ENCODE results near the gene KANSL1L. TPM values are rescaled to one million over a fixed set of nuclear protein-coding genes. Genes with fewer than 3 reads are reported as not detected.

Gene KANSL1L, protein sequence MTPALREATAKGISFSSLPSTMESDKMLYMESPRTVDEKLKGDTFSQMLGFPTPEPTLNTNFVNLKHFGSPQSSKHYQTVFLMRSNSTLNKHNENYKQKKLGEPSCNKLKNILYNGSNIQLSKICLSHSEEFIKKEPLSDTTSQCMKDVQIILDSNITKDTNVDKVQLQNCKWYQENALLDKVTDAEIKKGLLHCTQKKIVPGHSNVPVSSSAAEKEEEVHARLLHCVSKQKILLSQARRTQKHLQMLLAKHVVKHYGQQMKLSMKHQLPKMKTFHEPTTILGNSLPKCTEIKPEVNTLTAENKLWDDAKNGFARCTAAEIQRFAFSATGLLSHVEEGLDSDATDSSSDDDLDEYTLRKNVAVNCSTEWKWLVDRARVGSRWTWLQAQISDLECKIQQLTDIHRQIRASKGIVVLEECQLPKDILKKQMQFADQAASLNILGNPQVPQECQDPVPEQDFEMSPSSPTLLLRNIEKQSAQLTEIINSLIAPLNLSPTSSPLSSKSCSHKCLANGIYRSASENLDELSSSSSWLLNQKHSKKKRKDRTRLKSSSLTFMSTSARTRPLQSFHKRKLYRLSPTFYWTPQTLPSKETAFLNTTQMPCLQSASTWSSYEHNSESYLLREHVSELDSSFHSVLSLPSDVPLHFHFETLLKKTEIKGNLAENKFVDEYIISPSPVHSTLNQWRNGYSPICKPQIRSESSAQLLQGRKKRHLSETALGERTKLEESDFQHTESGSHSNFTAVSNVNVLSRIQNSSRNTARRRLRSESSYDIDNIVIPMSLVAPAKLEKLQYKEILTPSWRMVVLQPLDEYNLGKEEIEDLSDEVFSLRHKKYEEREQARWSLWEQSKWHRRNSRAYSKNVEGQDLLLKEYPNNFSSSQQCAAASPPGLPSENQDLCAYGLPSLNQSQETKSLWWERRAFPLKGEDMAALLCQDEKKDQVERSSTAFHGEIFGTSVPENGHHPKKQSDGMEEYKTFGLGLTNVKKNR
- total RNA-seq, result 10 to 100 TPM; 25.1 to 41.5 (median 30.0) TPM

DNA sequence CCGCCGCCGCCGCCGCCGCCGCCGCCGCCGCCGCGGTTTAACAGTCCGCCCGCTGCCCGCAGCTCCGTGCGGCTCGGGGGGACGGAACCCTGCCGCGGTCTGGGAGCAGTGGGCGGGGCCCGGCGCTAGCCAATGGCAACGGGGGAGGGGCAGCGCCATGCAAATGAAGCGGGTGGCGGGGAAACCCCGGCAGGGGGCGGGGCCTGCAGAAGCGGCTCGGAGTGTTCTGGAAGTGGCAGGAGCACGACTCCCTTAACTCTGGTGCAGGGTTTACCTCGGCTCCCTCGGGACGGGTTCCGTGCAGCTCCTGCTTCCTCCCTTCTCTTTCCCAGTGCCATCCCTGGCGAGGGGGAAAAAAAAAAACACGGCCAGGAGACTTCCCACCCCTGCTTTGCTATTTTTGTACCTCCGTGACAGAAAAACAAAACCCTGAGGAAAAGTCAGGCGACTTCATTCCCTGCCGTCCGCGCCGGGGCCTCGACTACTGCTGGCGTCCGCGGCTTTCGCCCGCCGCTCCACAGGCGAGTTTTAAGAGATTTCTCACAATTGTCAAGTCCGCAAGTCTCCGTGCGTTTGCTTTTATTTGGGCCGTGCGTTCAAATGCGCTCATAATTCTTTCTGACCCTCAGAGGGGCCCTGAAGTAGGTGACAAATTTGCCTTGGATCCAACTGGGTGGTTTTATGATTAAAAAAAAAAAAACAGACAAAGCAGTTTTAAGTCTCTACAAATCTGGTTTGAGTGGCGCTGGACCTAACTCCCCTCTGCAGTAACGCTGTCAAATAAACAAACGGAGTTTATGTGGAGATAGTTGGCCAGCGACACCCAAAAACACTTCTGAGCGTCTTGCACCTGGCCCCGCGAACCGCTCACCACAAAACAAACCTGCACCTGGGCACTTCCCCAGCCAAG lies at the start of gene KANSL1L:
Gene KANSL1L (minus strand): TSS at position 101 of the 910 bp plus-strand sequence. CDS start 16,827 bp downstream, outside the sequence.
- Histone ChIP-seq H3K4me1 (peaks cover 27 to 39% (median 36%) of the 10 kb centered on the region in 4 donors), H3K27me3 (no peaks in the 10 kb centered on the region), H3K4me3 (peak within 1 kb of the TSS; percentile 87 to 98 (median 94)), H3K27ac (replicated peaks in 1 of 4) (peak within 1 kb of the TSS; percentile 99 to 100 (median 100)), H3K36me3 (no peaks in the 10 kb centered on the region), H3K9me3 (no peaks in the 10 kb centered on the region)
- WGBS, result under 1% methylated on average over 50 of the region's 67 CpGs
- TF ChIP-seq POLR2A (IDR thresholded peaks at IDR 0.05; ENCODE audit: low read depth), result peak; percentile 45
- TF ChIP-seq EP300 (IDR thresholded peaks at IDR 0.05), result no peak
- peak; percentile 93 to 96 for TF ChIP-seq POLR2AphosphoS5 (IDR thresholded peaks at IDR 0.05)
- intact Hi-C loops (cut with DNase I), result no loop called here
- DNase-seq (ENCODE audit: extremely low spot score), result peak; percentile 99

DNA sequence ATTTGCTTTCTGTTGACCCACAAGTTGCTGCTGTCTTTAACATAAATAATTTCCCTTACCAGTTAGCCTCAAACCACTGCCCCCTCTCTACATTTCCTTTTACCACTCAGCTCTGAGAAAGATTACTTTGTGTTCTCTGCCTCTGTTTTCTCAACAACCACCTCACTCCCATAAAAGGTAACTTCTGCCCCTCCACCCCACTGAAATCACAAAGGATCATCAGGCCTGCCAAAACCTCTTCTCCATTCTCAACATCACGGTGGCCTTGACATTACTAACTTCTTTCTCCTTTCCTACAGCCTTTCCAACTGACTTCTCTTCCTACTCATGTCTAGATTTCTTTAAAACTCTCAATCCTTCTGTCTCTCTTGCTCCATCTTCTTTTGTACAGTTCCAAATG lies 43.9 kb upstream of the KANSL1L start:
- WGBS, result 44% methylated on average over 1 of the region's 1 CpG
- no peaks in the 10 kb centered on the region for H3K27me3 ChIP-seq
- no peaks in the 10 kb centered on the region for H3K9me3 ChIP-seq
- H3K27ac ChIP-seq (replicated peaks in 1 of 4), result no peak overlapping the region
- H3K36me3 ChIP-seq, result no peaks in the 10 kb centered on the region
- H3K4me1 ChIP-seq, result no peaks in the 10 kb centered on the region
- intact Hi-C loops (cut with DNase I), result no loop called here
- DNase-seq (ENCODE audit: extremely low spot score), result no peak
- H3K4me3 ChIP-seq, result no peak overlapping the region
- TF ChIP-seq, protein P1, sequence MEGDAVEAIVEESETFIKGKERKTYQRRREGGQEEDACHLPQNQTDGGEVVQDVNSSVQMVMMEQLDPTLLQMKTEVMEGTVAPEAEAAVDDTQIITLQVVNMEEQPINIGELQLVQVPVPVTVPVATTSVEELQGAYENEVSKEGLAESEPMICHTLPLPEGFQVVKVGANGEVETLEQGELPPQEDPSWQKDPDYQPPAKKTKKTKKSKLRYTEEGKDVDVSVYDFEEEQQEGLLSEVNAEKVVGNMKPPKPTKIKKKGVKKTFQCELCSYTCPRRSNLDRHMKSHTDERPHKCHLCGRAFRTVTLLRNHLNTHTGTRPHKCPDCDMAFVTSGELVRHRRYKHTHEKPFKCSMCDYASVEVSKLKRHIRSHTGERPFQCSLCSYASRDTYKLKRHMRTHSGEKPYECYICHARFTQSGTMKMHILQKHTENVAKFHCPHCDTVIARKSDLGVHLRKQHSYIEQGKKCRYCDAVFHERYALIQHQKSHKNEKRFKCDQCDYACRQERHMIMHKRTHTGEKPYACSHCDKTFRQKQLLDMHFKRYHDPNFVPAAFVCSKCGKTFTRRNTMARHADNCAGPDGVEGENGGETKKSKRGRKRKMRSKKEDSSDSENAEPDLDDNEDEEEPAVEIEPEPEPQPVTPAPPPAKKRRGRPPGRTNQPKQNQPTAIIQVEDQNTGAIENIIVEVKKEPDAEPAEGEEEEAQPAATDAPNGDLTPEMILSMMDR (IDR thresholded peaks at IDR 0.05), result no peak
- TF ChIP-seq POLR2A (IDR thresholded peaks at IDR 0.05; ENCODE audit: low read depth) (no peak), EP300 (IDR thresholded peaks at IDR 0.05) (no peak), POLR2AphosphoS5 (IDR thresholded peaks at IDR 0.05) (no peak)

DNA sequence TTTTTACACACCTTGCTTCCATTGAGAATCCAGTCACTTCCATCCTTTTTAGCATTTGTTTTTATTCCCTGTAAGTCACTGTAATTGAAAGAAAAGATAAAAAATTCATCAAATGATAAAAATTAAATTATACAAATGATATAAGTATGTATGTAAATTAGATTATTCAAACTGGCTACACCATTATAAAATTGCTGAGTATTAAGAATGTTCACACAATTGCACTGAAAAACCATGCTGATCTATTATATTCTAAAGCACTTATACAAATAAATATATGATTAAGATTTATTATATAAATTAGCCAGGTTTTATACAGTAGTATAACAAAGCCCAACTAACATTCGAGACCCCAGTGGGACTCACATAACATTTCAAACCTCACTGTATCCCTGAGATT lies 39.0 kb upstream of the KANSL1L start:
- Histone ChIP-seq H3K9me3 (no peaks in the 10 kb centered on the region), H3K27ac (replicated peaks in 1 of 4) (no peak overlapping the region), H3K36me3 (no peaks in the 10 kb centered on the region), H3K27me3 (no peaks in the 10 kb centered on the region), H3K4me1 (no peaks in the 10 kb centered on the region), H3K4me3 (no peak overlapping the region)
- DNase-seq (ENCODE audit: extremely low spot score), result no peak
- TF ChIP-seq POLR2AphosphoS5 (IDR thresholded peaks at IDR 0.05) (no peak), POLR2A (IDR thresholded peaks at IDR 0.05; ENCODE audit: low read depth) (no peak), EP300 (IDR thresholded peaks at IDR 0.05) (no peak)
- TF ChIP-seq, protein P1 (IDR thresholded peaks at IDR 0.05), result no peak
- intact Hi-C loops (cut with DNase I), result no loop called here
- WGBS, result 86% methylated on average over 1 of the region's 1 CpG

DNA sequence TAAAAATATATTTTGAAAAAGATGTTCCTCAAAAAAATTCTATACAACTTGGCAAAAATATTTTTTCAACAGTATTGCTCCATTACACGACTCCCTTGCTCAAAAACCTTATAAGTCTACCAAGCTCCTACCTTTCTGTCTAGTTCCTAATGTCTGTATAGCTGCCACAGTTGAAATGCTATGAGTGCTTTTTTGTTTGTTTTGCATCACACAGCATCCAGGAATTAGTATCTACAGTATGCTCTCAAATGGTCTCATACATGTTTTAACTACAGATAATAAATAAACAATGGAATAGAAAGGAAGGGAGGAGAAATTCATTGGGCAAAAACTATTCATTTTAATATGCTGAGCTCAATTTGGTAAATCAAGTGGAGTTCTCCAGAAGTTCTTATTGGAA lies 36.7 kb upstream of the KANSL1L start:
- WGBS, result 84% methylated on average over 1 of the region's 1 CpG

More for the DNA sequence above, 36.7 kb upstream of the KANSL1L start:
- Histone ChIP-seq H3K36me3 (no peaks in the 10 kb centered on the region), H3K27me3 (peaks cover 0 to 5% (median 0%) of the 10 kb centered on the region in 4 donors), H3K27ac (replicated peaks in 1 of 4) (no peak overlapping the region), H3K9me3 (no peaks in the 10 kb centered on the region), H3K4me1 (no peaks in the 10 kb centered on the region), H3K4me3 (no peak overlapping the region)
- TF ChIP-seq EP300 (IDR thresholded peaks at IDR 0.05), result no peak
- TF ChIP-seq POLR2AphosphoS5 (IDR thresholded peaks at IDR 0.05), result no peak
- no peak for TF ChIP-seq POLR2A (IDR thresholded peaks at IDR 0.05; ENCODE audit: low read depth)
- TF ChIP-seq, protein P1 (IDR thresholded peaks at IDR 0.05), result no peak
- intact Hi-C loops (cut with DNase I), result no loop called here
- DNase-seq (ENCODE audit: extremely low spot score), result no peak
